ENCODE measurements around the gene BACE2.
A peak's percentile ranks its signal among the peaks of the same experiment; 100 is the strongest.

BACE2 gene

DNA sequence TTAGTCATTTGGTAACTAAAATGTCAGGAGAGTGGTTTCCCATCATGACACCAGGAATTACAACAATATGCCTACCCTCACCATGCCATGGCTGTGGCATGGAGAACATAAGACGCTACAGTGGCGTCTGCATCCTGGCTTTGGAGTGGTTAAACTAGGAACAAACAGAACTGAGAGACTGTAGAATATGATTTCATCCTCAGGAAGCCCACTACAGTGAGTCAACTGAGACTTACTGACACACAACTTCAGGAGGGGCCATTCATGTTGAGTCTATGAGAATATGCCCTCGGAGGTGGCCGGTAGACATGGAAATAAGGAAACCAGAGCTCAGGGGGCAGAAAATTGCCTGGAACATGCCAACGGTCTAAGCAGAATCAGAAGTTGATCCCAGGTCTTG is 5.9 kb upstream of the BACE2 start:
- no peak for DNase-seq (ENCODE audit: extremely low spot score)
- TF ChIP-seq TARDBP (IDR thresholded peaks at IDR 0.05) (no peak), L3MBTL2 (conservative IDR thresholded peaks at IDR 0.05) (no peak), HDGF (IDR thresholded peaks at IDR 0.05; ENCODE audit: borderline replicate concordance) (no peak), ELF4 (IDR thresholded peaks at IDR 0.05) (no peak), FOXM1 (IDR thresholded peaks at IDR 0.05; ENCODE audit: borderline replicate concordance) (no peak), ZNF384 (IDR thresholded peaks at IDR 0.05) (no peak), NFRKB (IDR thresholded peaks at IDR 0.05) (no peak), LEF1 (IDR thresholded peaks at IDR 0.05; ENCODE audit: borderline replicate concordance) (no peak), FOXA1 (IDR thresholded peaks at IDR 0.05) (no peak), FOXK2 (IDR thresholded peaks at IDR 0.05) (no peak), ARNT (IDR thresholded peaks at IDR 0.05) (no peak)
- CTCF ChIA-PET: no interaction called here
- POLR2A ChIA-PET: no interaction called here

DNA sequence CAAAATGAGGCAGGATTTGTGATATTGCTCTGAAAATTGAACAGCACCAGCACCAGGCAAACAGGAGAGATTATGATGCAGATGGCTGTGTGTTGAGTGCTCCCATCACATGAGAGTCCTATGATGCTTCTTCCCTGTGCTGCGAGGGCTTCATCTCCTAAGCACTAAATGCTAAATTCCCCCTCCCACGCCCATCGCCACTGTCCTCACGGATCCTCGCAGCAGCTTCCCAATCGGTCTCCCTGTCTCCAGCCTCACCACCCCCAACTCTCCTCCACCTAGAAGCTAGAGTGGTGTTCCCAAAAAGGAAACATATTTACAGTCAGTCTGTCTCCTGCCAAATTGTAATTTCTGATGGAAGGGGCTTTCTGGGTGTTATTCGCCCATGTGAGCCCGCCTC is 4.9 kb upstream of the BACE2 start:
- no peak for TF ChIP-seq CTBP1 (IDR thresholded peaks at IDR 0.05; ENCODE audit: borderline replicate concordance)
- TF ChIP-seq SP1 (IDR thresholded peaks at IDR 0.05): no peak
- TF ChIP-seq ZNF384 (IDR thresholded peaks at IDR 0.05): no peak
- no peak for TF ChIP-seq NFRKB (IDR thresholded peaks at IDR 0.05)
- TF ChIP-seq FOXA1 (IDR thresholded peaks at IDR 0.05): no peak
- no peak for TF ChIP-seq SUZ12 (IDR thresholded peaks at IDR 0.05)
- TF ChIP-seq L3MBTL2 (conservative IDR thresholded peaks at IDR 0.05): no peak
- TF ChIP-seq TARDBP (IDR thresholded peaks at IDR 0.05): no peak
- no peak for TF ChIP-seq LEF1 (IDR thresholded peaks at IDR 0.05; ENCODE audit: borderline replicate concordance)
- TF ChIP-seq ARNT (IDR thresholded peaks at IDR 0.05): no peak
- no peak for TF ChIP-seq BHLHE40 (IDR thresholded peaks at IDR 0.05; ENCODE audit: borderline replicate concordance)
- POLR2A ChIA-PET: no interaction called here
- no peak for DNase-seq (ENCODE audit: extremely low spot score)
- CTCF ChIA-PET: no interaction called here

DNA sequence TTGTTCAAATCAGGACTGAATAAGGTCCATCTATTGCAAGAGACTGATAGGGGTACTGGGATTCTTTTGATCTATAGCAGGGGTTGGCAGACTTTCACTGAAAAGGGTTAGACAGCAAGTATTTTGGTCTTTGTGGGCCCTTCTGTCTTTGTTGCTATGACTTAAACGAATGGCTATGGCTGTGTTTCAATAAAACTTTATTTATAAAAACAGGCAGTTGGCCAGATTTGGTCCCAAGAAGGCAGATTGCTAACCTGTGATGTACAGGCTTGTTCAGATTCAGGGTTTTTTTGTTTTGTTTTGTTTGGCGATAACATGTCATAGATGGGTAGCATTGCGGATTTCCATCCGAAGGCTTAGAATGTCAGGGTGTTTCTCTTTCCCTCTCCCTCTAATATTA is 3.9 kb upstream of the BACE2 start:
- no peak for TF ChIP-seq HDGF (IDR thresholded peaks at IDR 0.05; ENCODE audit: borderline replicate concordance)
- TF ChIP-seq LEF1 (IDR thresholded peaks at IDR 0.05; ENCODE audit: borderline replicate concordance): no peak
- TF ChIP-seq NFRKB (IDR thresholded peaks at IDR 0.05): no peak
- no peak for TF ChIP-seq BHLHE40 (IDR thresholded peaks at IDR 0.05; ENCODE audit: borderline replicate concordance)
- TF ChIP-seq FOXM1 (IDR thresholded peaks at IDR 0.05; ENCODE audit: borderline replicate concordance): no peak
- TF ChIP-seq FOXA1 (IDR thresholded peaks at IDR 0.05): no peak
- no peak for TF ChIP-seq FOXK2 (IDR thresholded peaks at IDR 0.05)
- no peak for TF ChIP-seq ZNF384 (IDR thresholded peaks at IDR 0.05)
- TF ChIP-seq SP1 (IDR thresholded peaks at IDR 0.05): no peak
- no peak for DNase-seq (ENCODE audit: extremely low spot score)
- CTCF ChIA-PET: no interaction called here
- POLR2A ChIA-PET: no interaction called here

GRCh38 chr21:41164981-41165655 is 2.8 kb upstream of the BACE2 start:
- DNase-seq (ENCODE audit: extremely low spot score): no peak
- CTCF ChIA-PET: no interaction called here
- TF ChIP-seq LEF1 (IDR thresholded peaks at IDR 0.05; ENCODE audit: borderline replicate concordance): no peak
- TF ChIP-seq FOXA1 (IDR thresholded peaks at IDR 0.05): no peak
- no peak for TF ChIP-seq ELF4 (IDR thresholded peaks at IDR 0.05)
- no peak for TF ChIP-seq BHLHE40 (IDR thresholded peaks at IDR 0.05; ENCODE audit: borderline replicate concordance)
- TF ChIP-seq SP1 (IDR thresholded peaks at IDR 0.05): no peak
- no peak for TF ChIP-seq SUZ12 (IDR thresholded peaks at IDR 0.05)
- TF ChIP-seq TARDBP (IDR thresholded peaks at IDR 0.05): no peak
- TF ChIP-seq PKNOX1 (IDR thresholded peaks at IDR 0.05): no peak
- no peak for TF ChIP-seq L3MBTL2 (conservative IDR thresholded peaks at IDR 0.05)
- no peak for TF ChIP-seq HDGF (IDR thresholded peaks at IDR 0.05; ENCODE audit: borderline replicate concordance)
- TF ChIP-seq NFRKB (IDR thresholded peaks at IDR 0.05): no peak
- no peak for TF ChIP-seq CTBP1 (IDR thresholded peaks at IDR 0.05; ENCODE audit: borderline replicate concordance)
- TF ChIP-seq FOXM1 (IDR thresholded peaks at IDR 0.05; ENCODE audit: borderline replicate concordance): no peak
- TF ChIP-seq ARNT (IDR thresholded peaks at IDR 0.05): no peak
- no peak for TF ChIP-seq ZNF384 (IDR thresholded peaks at IDR 0.05)
- TF ChIP-seq FOXK2 (IDR thresholded peaks at IDR 0.05): no peak
- POLR2A ChIA-PET: no interaction called here

DNA sequence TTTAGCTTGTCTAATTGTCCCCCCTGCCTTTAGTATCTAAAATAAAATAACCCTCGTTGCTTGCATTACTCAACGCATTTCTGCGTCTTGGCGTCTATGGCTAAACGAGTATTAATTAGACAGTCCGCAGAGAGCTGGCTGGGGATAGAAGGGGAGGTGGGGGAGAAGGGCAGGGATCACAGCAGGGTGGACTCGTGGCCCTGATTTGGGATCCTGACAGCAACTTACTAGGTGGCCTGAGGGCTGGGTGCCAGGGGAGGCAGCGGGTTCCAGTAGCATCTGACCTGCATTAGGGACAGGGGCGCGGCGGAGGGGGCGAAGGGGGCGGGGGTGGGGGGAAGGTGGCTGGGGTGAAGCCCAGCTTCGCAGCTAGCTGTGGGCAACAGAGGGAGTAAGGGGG is 1.1 kb upstream of the BACE2 start:
- ChIA-PET POLR2A (interaction anchor here (0.9 kb wide), 1 partner anchor 24 kb away, joined by 4 read pairs; no protein-coding TSS in a partner anchor), CTCF (interaction anchor here (0.6 to 1.7 kb wide), 3 partner anchors 8 to 44 kb away, joined by 3 to 7 read pairs (median 5); no protein-coding TSS in a partner anchor)
- DNase-seq (ENCODE audit: extremely low spot score): no peak
- TF ChIP-seq FOXA1 (IDR thresholded peaks at IDR 0.05) (no peak), SUZ12 (IDR thresholded peaks at IDR 0.05) (no peak), ARNT (IDR thresholded peaks at IDR 0.05) (no peak), CTBP1 (IDR thresholded peaks at IDR 0.05; ENCODE audit: borderline replicate concordance) (no peak), ELF4 (IDR thresholded peaks at IDR 0.05) (no peak), NFRKB (IDR thresholded peaks at IDR 0.05) (no peak), FOXK2 (IDR thresholded peaks at IDR 0.05) (no peak), ZNF384 (IDR thresholded peaks at IDR 0.05) (no peak), SP1 (IDR thresholded peaks at IDR 0.05) (no peak), BHLHE40 (IDR thresholded peaks at IDR 0.05; ENCODE audit: borderline replicate concordance) (no peak), HDGF (IDR thresholded peaks at IDR 0.05; ENCODE audit: borderline replicate concordance) (no peak), TARDBP (IDR thresholded peaks at IDR 0.05) (no peak), PKNOX1 (IDR thresholded peaks at IDR 0.05) (no peak)

DNA sequence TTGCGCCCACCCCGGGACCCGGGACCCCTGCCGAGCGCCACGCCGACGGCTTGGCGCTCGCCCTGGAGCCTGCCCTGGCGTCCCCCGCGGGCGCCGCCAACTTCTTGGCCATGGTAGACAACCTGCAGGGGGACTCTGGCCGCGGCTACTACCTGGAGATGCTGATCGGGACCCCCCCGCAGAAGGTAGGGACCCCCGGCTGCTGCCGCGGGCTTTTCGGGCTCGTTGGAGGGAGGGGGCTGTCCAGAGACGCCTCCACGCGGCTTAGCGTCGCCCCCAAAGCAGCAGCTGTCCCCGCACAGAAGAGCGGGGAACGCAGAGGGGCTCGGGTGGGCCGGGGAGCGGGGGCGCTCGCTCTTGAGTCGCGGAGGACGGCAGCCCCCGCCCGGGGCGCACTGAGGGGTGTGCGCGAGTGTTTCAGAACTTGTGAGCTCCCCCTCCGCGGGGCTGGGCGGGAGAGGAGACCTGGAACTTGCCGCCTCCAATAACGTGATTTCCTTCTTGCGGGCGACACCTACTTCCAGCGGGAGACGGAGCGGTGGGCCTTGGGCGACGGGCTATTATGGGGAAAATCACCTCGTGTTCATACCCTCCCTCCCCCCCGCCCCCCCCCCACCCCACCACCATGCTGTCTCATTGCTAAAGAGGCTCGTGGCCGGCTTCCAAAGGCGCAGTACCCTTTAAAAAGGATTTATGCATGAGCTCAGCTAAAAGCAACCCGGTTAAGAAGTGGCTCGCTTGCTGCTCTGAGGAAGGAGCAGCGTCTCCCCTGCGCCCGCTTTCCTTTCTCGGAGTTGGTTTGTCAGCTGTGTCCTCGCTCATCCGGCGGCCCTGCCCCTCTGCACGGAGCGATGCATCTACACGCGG is 664 bp downstream of the BACE2 start:
- TF ChIP-seq ZNF384 (IDR thresholded peaks at IDR 0.05) (no peak), PKNOX1 (IDR thresholded peaks at IDR 0.05) (no peak), TARDBP (IDR thresholded peaks at IDR 0.05) (no peak), FOXK2 (IDR thresholded peaks at IDR 0.05) (no peak), FOXM1 (IDR thresholded peaks at IDR 0.05; ENCODE audit: borderline replicate concordance) (no peak), SP1 (IDR thresholded peaks at IDR 0.05) (no peak), FOXA1 (IDR thresholded peaks at IDR 0.05) (no peak), CTBP1 (IDR thresholded peaks at IDR 0.05; ENCODE audit: borderline replicate concordance) (no peak), SUZ12 (IDR thresholded peaks at IDR 0.05) (no peak), HDGF (IDR thresholded peaks at IDR 0.05; ENCODE audit: borderline replicate concordance) (no peak), L3MBTL2 (conservative IDR thresholded peaks at IDR 0.05) (no peak; the same call in 1 of the 2 replicates), ARNT (IDR thresholded peaks at IDR 0.05) (no peak), LEF1 (IDR thresholded peaks at IDR 0.05; ENCODE audit: borderline replicate concordance) (no peak), BHLHE40 (IDR thresholded peaks at IDR 0.05; ENCODE audit: borderline replicate concordance) (no peak)
- CTCF ChIA-PET: interaction anchor here (0.6 to 1.1 kb wide), 4 partner anchors 10 to 418 kb away, joined by 3 read pairs; no protein-coding TSS in a partner anchor
- peak; percentile 42 for DNase-seq (ENCODE audit: extremely low spot score)
- POLR2A ChIA-PET: interaction anchor here (0.6 to 1.4 kb wide), 2 partner anchors 31 to 115 kb away, joined by 3 to 4 read pairs; no protein-coding TSS in a partner anchor
